K562 (cell line): ENCODE results near the gene CCR8. TPM values are rescaled to one million over a fixed set of nuclear protein-coding genes. Genes with fewer than 3 reads are reported as not detected.

Experiments
- HOMEZ ChIP-seq: fragments of 250-450 bp; sonication (Bioruptor Pico); IDR thresholded peaks from 2 replicates; pipeline ENCODE4 v1.4.0; 2020; ENCODE audit warnings: mild to moderate bottlenecking, moderate library complexity
- RERE ChIP-seq: sonication (generic); formaldehyde crosslinking; IDR thresholded peaks from 2 replicates; pipeline ENCODE4 v1.8.0; 2023; ENCODE audit warnings: missing genetic modification reagents, mild to moderate bottlenecking, borderline replicate concordance
- SMAD2 ChIP-seq: fragments of 150-350 bp; IDR thresholded peaks from 2 replicates; pipeline ENCODE4 v1.6.1; 2014; ENCODE audit warnings: low read depth, mild to moderate bottlenecking, low read length
- VEZF1 ChIP-seq: fragments of 200-800 bp; sonication (Bioruptor generic); IDR thresholded peaks from 2 replicates; pipeline ENCODE4 v1.6.1; 2017; ENCODE audit warnings: missing genetic modification characterization, missing compliant biosample characterization
- ZBTB9 ChIP-seq: fragments of 450-650 bp; formaldehyde crosslinking; IDR thresholded peaks from 2 replicates; pipeline ENCODE4 v1.4.0; 2020; ENCODE audit warnings: mild to moderate bottlenecking, moderate library complexity
- ZNF197 ChIP-seq: fragments of 200-800 bp; sonication (Bioruptor generic); IDR thresholded peaks from 2 replicates; pipeline ENCODE4 v1.6.1; 2016; ENCODE audit warnings: low read depth, missing genetic modification characterization, missing compliant biosample characterization
- ZNF41 ChIP-seq: fragments of 250-450 bp; sonication (Bioruptor Pico); conservative IDR thresholded peaks from 2 replicates; pipeline ENCODE4 v1.4.0; 2020; ENCODE audit warnings: mild to moderate bottlenecking
- polyA plus RNA-seq, 8 experiments: library from polyadenylated mRNA; depleted of rRNA in 4 of 8; stranded (reverse) in 5 of 8; unstranded in 3 of 8; fragments of >200 nt; fragmentation: Nextera tagmentation in 2 of 8; fragmentation: Illumina TruSeq in 1 of 8; extraction: Ambion mirVana in 2 of 8; extraction: Trizol in 1 of 8; gene quantifications; 2 replicates each; pipeline versions ENCODE4 v1.2.1 to v1.2.3, GENCODE V29; 2011 to 2014; ENCODE audit warnings: inconsistent platforms in 1 of 8, missing spikeins in 1 of 8
- total RNA-seq, 7 experiments: library from RNA; depleted of rRNA in 6 of 7; stranded (reverse); fragments of >200 nt in 6 of 7; fragmentation: Illumina TruSeq in 2 of 7; extraction: Trizol in 2 of 7; gene quantifications; 2 replicates each; pipeline versions ENCODE4 v1.2.1 to v1.2.3, GENCODE V29; 2011 to 2021; ENCODE audit warnings: low replicate concordance in 1 of 7

Gene CCR8
- total and polyA plus RNA-seq, 9 of the 15 experiments (the other 6 are each of a cell fraction or from before 2014, with no cell fraction given), result not detected

- TF ChIP-seq RERE (CRISPR knock-in tag) (no peak), VEZF1 (CRISPR knock-in tag) (no peak), SMAD2 (no peak), ZNF41 (CRISPR knock-in tag) (0 out of 2 replicates have a peak, but pooled peaks have one; percentile 23), ZNF197 (CRISPR knock-in tag) (no peak), ZBTB9 (0 out of 2 replicates have a peak, but pooled peaks have one; percentile 47), HOMEZ (CRISPR knock-in tag) (no peak)
Observed at GRCh38 chr3:39279745-39280517, 49.6 kb upstream of the CCR8 start, which contains the start of gene CX3CR1 (continued).
